ENCODE results near the gene THOC1.

DNA sequence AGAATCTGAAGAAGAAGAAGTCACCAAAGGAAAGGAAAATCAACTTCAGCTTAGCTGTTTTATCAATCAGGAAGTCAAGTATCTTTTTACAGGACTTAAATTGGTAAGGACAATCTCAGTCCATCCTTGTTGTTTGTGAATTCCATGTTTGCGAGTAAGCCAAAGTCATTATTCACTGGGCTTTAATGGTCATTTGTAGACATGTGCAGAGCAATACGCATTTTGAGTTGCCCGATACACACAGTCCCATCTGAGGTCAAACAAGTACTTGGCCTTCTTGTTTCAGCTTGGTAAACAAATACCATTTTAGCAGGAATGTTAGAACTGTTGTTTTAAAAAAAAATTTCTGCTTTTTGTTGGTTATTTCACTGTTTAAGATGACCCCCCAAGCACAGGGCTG is 68.6 kb downstream of the THOC1 start:
- TF ChIP-seq, protein P1, sequence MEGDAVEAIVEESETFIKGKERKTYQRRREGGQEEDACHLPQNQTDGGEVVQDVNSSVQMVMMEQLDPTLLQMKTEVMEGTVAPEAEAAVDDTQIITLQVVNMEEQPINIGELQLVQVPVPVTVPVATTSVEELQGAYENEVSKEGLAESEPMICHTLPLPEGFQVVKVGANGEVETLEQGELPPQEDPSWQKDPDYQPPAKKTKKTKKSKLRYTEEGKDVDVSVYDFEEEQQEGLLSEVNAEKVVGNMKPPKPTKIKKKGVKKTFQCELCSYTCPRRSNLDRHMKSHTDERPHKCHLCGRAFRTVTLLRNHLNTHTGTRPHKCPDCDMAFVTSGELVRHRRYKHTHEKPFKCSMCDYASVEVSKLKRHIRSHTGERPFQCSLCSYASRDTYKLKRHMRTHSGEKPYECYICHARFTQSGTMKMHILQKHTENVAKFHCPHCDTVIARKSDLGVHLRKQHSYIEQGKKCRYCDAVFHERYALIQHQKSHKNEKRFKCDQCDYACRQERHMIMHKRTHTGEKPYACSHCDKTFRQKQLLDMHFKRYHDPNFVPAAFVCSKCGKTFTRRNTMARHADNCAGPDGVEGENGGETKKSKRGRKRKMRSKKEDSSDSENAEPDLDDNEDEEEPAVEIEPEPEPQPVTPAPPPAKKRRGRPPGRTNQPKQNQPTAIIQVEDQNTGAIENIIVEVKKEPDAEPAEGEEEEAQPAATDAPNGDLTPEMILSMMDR (IDR thresholded peaks at IDR 0.05; ENCODE audit: low read depth, low read length): no peak
- TF ChIP-seq EZH2phosphoT487 (IDR thresholded peaks at IDR 0.05; ENCODE audit: low read depth): no peak
